Neural cell (in vitro differentiated cells): Measurements from ENCODE around the gene CDCP2.
"Not testable (repeated sequence)": the region's sequence is repeated elsewhere in the genome, so short reads cannot be mapped to it uniquely, and the experiment has no call there.

Experiments
- EP300 ChIP-seq: fragments of 450-650 bp; conservative IDR thresholded peaks from 2 replicates; pipeline ENCODE4 v1.6.1; 2014; ENCODE audit warnings: antibody characterized with exemption, mild to moderate bottlenecking, moderate library complexity; ENCODE audit not compliant: poor library complexity, severe bottlenecking
- EZH2 ChIP-seq: fragments of 200-600, 300-800 bp; shearing (Covaris generic), sonication (generic); IDR thresholded peaks from 2 replicates; pipeline ENCODE4 v1.6.1; 2014; ENCODE audit warnings: antibody characterized with exemption, low read length, borderline replicate concordance, mild to moderate bottlenecking; ENCODE audit not compliant: insufficient read depth, poor library complexity, severe bottlenecking
- POLR2AphosphoS5 ChIP-seq: IDR thresholded peaks from 2 replicates; pipeline ENCODE4 v1.6.1; 2012
- TF ChIP-seq, protein P1 (sequence below): fragments of 450-650 bp; IDR thresholded peaks from 2 replicates; pipeline ENCODE4 v1.5.1; 2014; ENCODE audit warnings: antibody characterized with exemption, mild to moderate bottlenecking, moderate library complexity; ENCODE audit not compliant: poor library complexity, severe bottlenecking

- TF ChIP-seq, protein P1, sequence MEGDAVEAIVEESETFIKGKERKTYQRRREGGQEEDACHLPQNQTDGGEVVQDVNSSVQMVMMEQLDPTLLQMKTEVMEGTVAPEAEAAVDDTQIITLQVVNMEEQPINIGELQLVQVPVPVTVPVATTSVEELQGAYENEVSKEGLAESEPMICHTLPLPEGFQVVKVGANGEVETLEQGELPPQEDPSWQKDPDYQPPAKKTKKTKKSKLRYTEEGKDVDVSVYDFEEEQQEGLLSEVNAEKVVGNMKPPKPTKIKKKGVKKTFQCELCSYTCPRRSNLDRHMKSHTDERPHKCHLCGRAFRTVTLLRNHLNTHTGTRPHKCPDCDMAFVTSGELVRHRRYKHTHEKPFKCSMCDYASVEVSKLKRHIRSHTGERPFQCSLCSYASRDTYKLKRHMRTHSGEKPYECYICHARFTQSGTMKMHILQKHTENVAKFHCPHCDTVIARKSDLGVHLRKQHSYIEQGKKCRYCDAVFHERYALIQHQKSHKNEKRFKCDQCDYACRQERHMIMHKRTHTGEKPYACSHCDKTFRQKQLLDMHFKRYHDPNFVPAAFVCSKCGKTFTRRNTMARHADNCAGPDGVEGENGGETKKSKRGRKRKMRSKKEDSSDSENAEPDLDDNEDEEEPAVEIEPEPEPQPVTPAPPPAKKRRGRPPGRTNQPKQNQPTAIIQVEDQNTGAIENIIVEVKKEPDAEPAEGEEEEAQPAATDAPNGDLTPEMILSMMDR, result not testable (repeated sequence)
- not testable (repeated sequence) for TF ChIP-seq EZH2, POLR2AphosphoS5, EP300
These were observed 13.6 kb upstream of the CDCP2 start for GRCh38 chr1:54166357-54166756.
